A673 (cell line): Measurements from ENCODE around the gene ALDH1A3.

Source experiments
- EZH2 ChIP-seq: fragments of 200-600 bp; sonication (generic); IDR thresholded peaks from 2 replicates; pipeline ENCODE4 v1.6.1; 2017; ENCODE audit warnings: borderline replicate concordance, low read depth, mild to moderate bottlenecking, mixed read lengths, antibody characterized with exemption, low read length; ENCODE audit not compliant: poor library complexity, severe bottlenecking
- TF ChIP-seq, protein P1 (sequence below): fragments of 300-800, 200-600 bp; sonication (generic); conservative IDR thresholded peaks from 2 replicates; pipeline ENCODE4 v1.5.1; 2017; ENCODE audit warnings: low read depth, mild to moderate bottlenecking, antibody characterized with exemption, low read length, moderate library complexity, mixed read lengths

DNA sequence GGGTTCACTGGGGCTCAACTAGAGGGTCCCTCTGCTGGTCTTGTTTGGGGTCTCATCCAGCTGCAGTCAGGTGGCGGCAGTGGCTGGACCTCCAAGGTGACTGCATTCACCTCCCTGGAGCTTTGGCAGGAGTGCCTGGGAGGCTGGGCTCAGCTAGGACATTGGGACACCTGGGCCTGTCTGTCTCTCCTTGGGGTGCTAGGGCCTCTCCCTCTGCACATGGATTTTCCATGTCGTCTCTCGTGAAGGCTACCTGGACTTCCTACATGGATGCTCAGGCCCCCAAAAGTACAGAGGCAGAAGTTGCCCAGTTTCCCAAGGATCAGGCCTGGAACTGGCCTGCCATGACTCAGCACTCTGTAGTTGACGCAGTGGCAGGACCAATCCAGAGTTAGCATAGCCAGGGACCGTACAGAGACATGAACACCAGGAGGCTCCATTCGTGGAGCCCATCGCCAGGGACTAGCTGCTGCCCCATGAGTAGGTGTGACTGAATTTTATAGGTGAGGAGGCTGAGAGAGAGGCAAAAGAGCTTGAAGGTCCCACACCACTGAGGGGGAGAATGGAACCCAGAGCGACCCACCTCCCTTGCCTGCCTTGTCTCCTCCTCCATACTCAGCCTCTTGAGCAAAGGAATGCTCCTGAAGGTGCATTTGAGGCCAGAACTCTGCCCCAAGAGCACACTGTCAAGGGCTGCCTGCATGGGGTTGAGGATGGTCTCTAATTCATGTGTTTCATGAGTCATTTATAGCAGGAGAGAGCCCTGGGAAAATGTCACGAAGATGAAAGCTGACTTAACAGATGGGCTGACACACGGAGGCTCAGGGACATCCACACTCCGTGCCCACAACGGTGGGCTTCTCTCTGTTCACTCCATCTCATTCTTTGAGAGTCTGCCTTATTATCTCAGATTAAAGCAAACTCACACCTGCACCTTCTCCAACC is 13.0 kb upstream of the ALDH1A3 start:
- TF ChIP-seq, protein P1, sequence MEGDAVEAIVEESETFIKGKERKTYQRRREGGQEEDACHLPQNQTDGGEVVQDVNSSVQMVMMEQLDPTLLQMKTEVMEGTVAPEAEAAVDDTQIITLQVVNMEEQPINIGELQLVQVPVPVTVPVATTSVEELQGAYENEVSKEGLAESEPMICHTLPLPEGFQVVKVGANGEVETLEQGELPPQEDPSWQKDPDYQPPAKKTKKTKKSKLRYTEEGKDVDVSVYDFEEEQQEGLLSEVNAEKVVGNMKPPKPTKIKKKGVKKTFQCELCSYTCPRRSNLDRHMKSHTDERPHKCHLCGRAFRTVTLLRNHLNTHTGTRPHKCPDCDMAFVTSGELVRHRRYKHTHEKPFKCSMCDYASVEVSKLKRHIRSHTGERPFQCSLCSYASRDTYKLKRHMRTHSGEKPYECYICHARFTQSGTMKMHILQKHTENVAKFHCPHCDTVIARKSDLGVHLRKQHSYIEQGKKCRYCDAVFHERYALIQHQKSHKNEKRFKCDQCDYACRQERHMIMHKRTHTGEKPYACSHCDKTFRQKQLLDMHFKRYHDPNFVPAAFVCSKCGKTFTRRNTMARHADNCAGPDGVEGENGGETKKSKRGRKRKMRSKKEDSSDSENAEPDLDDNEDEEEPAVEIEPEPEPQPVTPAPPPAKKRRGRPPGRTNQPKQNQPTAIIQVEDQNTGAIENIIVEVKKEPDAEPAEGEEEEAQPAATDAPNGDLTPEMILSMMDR, result no peak
- TF ChIP-seq EZH2, result no peak
